ENCODE data around the gene PRKN. TPM values are rescaled to one million over a fixed set of nuclear protein-coding genes. Genes with fewer than 3 reads are reported as not detected.
A peak's percentile ranks its signal among the peaks of the same experiment; 100 is the strongest.

PRKN gene
- total RNA-seq, 1 experiment from 2014 or later, result 2.0 TPM

DNA sequence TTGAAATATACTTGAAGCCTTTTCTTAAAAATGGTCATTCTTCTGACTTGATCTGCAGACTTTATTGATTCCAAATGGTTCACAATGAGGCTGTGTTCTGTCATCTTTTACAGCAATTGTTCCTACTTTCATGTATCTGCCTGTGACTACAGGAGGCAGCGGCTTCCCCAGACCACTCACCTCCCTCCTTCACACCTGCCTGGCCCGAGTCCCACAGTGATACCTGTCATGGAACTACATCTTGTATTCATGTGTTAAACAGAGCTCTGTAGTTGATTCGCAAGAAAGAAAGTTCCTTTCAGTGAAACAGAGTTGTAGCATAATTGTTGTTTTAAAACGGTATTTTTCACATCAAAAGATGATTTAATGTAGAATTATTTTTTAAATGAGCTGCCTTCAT, 780.2 kb downstream of the PRKN start:
- H2BK20ac ChIP-seq (ENCODE audit: low read depth, low read length, poor library complexity, severe bottlenecking), result no peak overlapping the region
- H3K23me2 ChIP-seq (ENCODE audit: insufficient read length, low read depth, low read length, poor library complexity, severe bottlenecking), result no peaks in the 10 kb centered on the region
- H2BK5ac ChIP-seq (ENCODE audit: insufficient read length, low read length), result no peak overlapping the region
- H3K9ac ChIP-seq (ENCODE audit: extremely low read depth, insufficient read length, low read length), result no peak overlapping the region
- no peak overlapping the region for H3K56ac ChIP-seq (ENCODE audit: insufficient read length, low read depth, low read length)
- no peak overlapping the region for H3K27ac ChIP-seq (ENCODE audit: insufficient read length, low read depth, low read length)
- H2BK12ac ChIP-seq (ENCODE audit: insufficient read length, low read depth, low read length), result no peak overlapping the region
- 0 out of 5 replicates have a peak overlapping the region, but pooled peaks of 1 of the 2 experiments have one; percentile 6 for H3K4me3 Mint-ChIP-seq
- H3K27me3 ChIP-seq (ENCODE audit: insufficient read depth, low read length), result no peaks in the 10 kb centered on the region
- no peak overlapping the region for H3K14ac ChIP-seq (ENCODE audit: insufficient read depth, low read length)
- no peak overlapping the region for H4K91ac ChIP-seq (ENCODE audit: insufficient read length, low read depth, low read length)
- TF ChIP-seq, protein P1, sequence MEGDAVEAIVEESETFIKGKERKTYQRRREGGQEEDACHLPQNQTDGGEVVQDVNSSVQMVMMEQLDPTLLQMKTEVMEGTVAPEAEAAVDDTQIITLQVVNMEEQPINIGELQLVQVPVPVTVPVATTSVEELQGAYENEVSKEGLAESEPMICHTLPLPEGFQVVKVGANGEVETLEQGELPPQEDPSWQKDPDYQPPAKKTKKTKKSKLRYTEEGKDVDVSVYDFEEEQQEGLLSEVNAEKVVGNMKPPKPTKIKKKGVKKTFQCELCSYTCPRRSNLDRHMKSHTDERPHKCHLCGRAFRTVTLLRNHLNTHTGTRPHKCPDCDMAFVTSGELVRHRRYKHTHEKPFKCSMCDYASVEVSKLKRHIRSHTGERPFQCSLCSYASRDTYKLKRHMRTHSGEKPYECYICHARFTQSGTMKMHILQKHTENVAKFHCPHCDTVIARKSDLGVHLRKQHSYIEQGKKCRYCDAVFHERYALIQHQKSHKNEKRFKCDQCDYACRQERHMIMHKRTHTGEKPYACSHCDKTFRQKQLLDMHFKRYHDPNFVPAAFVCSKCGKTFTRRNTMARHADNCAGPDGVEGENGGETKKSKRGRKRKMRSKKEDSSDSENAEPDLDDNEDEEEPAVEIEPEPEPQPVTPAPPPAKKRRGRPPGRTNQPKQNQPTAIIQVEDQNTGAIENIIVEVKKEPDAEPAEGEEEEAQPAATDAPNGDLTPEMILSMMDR (conservative IDR thresholded peaks at IDR 0.05), result no peak
- no peak overlapping the region for H3K4ac ChIP-seq (ENCODE audit: low read depth, low read length)
- no peaks in the 10 kb centered on the region for H3K79me2 ChIP-seq (ENCODE audit: insufficient read depth, low read length)
- peaks cover 9 to 12% of the 10 kb centered on the region in 2 experiments for H3K9me3 Mint-ChIP-seq
- peak; percentile 58 for DNase-seq
- H3K4me1 ChIP-seq (ENCODE audit: insufficient read depth, low read length), result no peaks in the 10 kb centered on the region
- H3K18ac ChIP-seq (ENCODE audit: insufficient read length, low read depth, low read length), result no peak overlapping the region
- H4K8ac ChIP-seq (replicated peaks; ENCODE audit: insufficient read length, low read depth, low read length), result no peak overlapping the region
- H3K9me3 ChIP-seq (ENCODE audit: control insufficient read depth, low read depth, low read length), result peaks cover 5% of the 10 kb centered on the region
- no peak overlapping the region for H2BK120ac ChIP-seq (ENCODE audit: low read depth, low read length, poor library complexity, severe bottlenecking)
- no peak overlapping the region for H3K23ac ChIP-seq (ENCODE audit: insufficient read length, low read depth, low read length)
- no peak overlapping the region for H2AK5ac ChIP-seq (ENCODE audit: insufficient read length, low read length)
- no peak overlapping the region for H3K4me2 ChIP-seq (ENCODE audit: insufficient read depth, insufficient read length, low read length)
- H2AFZ ChIP-seq (ENCODE audit: low read length), result no peak overlapping the region
- H3K27ac Mint-ChIP-seq, result peak overlapping the region in 1 of 3 experiments; percentile 61; a peak in 2 of 7 replicates
- H4K5ac ChIP-seq (ENCODE audit: insufficient read length, low read depth, low read length), result no peak overlapping the region
- H3K36me3 Mint-ChIP-seq (ENCODE audit: insufficient read depth in 1 of 3, low read depth in 3 of 3), result peaks cover 5 to 13% (median 8%) of the 10 kb centered on the region in 3 experiments
- no peak overlapping the region for H3T11ph ChIP-seq (ENCODE audit: low read length)
- H3K79me1 ChIP-seq (ENCODE audit: insufficient read depth, low read depth, low read length, poor library complexity, severe bottlenecking), result no peaks in the 10 kb centered on the region
- H4K20me1 ChIP-seq (ENCODE audit: control insufficient read depth, insufficient read depth, insufficient read length), result no peaks in the 10 kb centered on the region
- WGBS (ENCODE audit: extremely low coverage, insufficient read length, low lambda C conversion rate), result no CpG with 5 or more reads among the region's 4 CpGs
- H3K4me1 Mint-ChIP-seq, result peaks cover 33 to 40% of the 10 kb centered on the region in 2 experiments
- no peak overlapping the region for H2BK15ac ChIP-seq (ENCODE audit: low read depth, low read length)
- peaks cover 14% of the 10 kb centered on the region for H3K27me3 Mint-ChIP-seq (ENCODE audit: low read depth)
